Neutrophil (primary cell): ENCODE data around the gene LTBP1.

Experiments used
- H3K27ac ChIP-seq: fragments of 200-600 bp; sonication (generic); 2 replicates; pipeline ENCODE4 v1.5.1; 2016; ENCODE audit warnings: mild to moderate bottlenecking, moderate library complexity
- H3K27me3 ChIP-seq: fragments of 200-600 bp; sonication (generic); 2 replicates; pipeline ENCODE4 v1.6.0; 2016; ENCODE audit warnings: mild to moderate bottlenecking
- H3K36me3 ChIP-seq: fragments of 200-600 bp; sonication (generic); 2 replicates; pipeline ENCODE4 v1.5.1; 2017
- H3K4me1 ChIP-seq, 2 experiments: fragments of 200-600 bp in 1 of 2; sonication (generic) in 1 of 2; 1 replicate in 1 of 2; 2 replicates in 1 of 2; pipeline versions ENCODE4 v1.5.1 to v1.6.1; 2013 to 2016; ENCODE audit warnings: low read depth in 1 of 2, low read length in 1 of 2, mild to moderate bottlenecking in 1 of 2, moderate library complexity in 1 of 2; ENCODE audit not compliant: control insufficient read depth in 1 of 2, insufficient read depth in 1 of 2
- H3K4me3 ChIP-seq, 2 experiments: fragments of 200-600 bp in 1 of 2; sonication (generic) in 1 of 2; 1 replicate in 1 of 2; 2 replicates in 1 of 2; pipeline ENCODE4 v1.5.1; 2013 to 2016; ENCODE audit warnings: low read depth in 1 of 2, low read length in 1 of 2, mild to moderate bottlenecking in 1 of 2, moderate library complexity in 1 of 2
- H3K9me3 ChIP-seq: fragments of 200-600 bp; sonication (generic); 2 replicates; pipeline ENCODE4 v1.5.1; 2016
- TF ChIP-seq, protein P1 (sequence below): fragments of 200-600 bp; sonication (generic); IDR thresholded peaks from 2 replicates; pipeline ENCODE4 v1.5.1; 2016; ENCODE audit warnings: antibody characterized with exemption

LTBP1 gene

DNA sequence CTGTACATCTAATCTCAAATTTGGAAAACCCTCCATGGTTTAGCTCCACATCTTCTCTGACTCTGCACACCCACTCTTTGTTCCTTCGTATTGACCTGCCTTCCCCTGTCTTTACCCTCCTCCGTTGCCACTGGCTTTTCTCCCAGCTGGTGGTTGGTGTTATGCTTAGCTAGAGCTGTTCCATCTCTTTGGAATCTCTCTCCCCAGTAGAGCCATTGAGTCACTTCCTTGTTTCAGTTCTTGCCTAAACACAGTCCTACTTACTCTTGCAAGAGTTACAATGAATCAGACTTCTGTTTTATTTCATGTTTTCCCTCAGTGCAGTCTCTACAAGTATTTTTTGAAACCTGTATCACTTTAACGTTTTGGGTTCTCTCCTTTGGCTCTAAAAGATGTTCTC is 263.9 kb downstream of the LTBP1 start:
- TF ChIP-seq, protein P1, sequence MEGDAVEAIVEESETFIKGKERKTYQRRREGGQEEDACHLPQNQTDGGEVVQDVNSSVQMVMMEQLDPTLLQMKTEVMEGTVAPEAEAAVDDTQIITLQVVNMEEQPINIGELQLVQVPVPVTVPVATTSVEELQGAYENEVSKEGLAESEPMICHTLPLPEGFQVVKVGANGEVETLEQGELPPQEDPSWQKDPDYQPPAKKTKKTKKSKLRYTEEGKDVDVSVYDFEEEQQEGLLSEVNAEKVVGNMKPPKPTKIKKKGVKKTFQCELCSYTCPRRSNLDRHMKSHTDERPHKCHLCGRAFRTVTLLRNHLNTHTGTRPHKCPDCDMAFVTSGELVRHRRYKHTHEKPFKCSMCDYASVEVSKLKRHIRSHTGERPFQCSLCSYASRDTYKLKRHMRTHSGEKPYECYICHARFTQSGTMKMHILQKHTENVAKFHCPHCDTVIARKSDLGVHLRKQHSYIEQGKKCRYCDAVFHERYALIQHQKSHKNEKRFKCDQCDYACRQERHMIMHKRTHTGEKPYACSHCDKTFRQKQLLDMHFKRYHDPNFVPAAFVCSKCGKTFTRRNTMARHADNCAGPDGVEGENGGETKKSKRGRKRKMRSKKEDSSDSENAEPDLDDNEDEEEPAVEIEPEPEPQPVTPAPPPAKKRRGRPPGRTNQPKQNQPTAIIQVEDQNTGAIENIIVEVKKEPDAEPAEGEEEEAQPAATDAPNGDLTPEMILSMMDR, result no peak
- Histone ChIP-seq H3K36me3 (no peaks in the 10 kb centered on the region), H3K4me1 (peaks cover 0 to 8% of the 10 kb centered on the region in 2 experiments), H3K4me3 (no peak overlapping the region), H3K27ac (no peak overlapping the region), H3K27me3 (no peaks in the 10 kb centered on the region), H3K9me3 (no peaks in the 10 kb centered on the region)

- Histone ChIP-seq H3K27me3 (no peaks in the 10 kb centered on the region), H3K4me1 (peaks cover 0 to 8% of the 10 kb centered on the region in 2 experiments), H3K36me3 (no peaks in the 10 kb centered on the region), H3K9me3 (no peaks in the 10 kb centered on the region), H3K27ac (no peak overlapping the region), H3K4me3 (no peak overlapping the region)
- TF ChIP-seq, protein P1, result no peak
Measured at GRCh38 chr2:33212151-33212550, 265.4 kb downstream of the LTBP1 start.

- TF ChIP-seq, protein P1, result no peak
- no peak overlapping the region for H3K27ac ChIP-seq
- no peaks in the 10 kb centered on the region for H3K27me3 ChIP-seq
Measured at GRCh38 chr2:33213244-33213643, 266.5 kb downstream of the LTBP1 start.

DNA sequence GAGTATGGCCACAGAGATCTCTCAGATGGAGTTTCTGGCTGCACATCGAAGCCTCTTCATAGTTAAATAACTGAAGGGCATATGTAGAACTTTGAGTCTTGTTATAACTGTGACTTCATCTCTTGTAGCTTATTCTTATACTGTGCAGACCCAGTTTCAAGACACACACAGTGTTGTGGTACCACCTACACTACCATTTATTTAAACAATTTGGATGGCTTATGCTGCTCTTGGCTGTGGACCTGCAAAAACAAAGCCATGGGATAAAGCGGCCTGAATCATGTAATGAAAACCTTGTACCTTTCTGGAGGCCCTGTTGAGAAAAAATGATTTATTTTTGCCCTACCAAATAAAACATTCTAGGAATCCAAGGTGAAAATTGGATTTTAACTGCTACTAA is 266.9 kb downstream of the LTBP1 start:
- no peak overlapping the region for H3K4me3 ChIP-seq

More at GRCh38 chr2:33213244-33213643, 266.5 kb downstream of the LTBP1 start:
- H3K36me3 ChIP-seq, result no peaks in the 10 kb centered on the region
- peaks cover 0 to 8% of the 10 kb centered on the region in 2 experiments for H3K4me1 ChIP-seq
- H3K9me3 ChIP-seq, result no peaks in the 10 kb centered on the region
- no peak overlapping the region for H3K4me3 ChIP-seq

GRCh38 chr2:33214436-33214835 is 267.7 kb downstream of the LTBP1 start:
- Histone ChIP-seq H3K9me3 (no peaks in the 10 kb centered on the region), H3K4me1 (peaks cover 0 to 8% of the 10 kb centered on the region in 2 experiments), H3K27me3 (no peaks in the 10 kb centered on the region), H3K4me3 (no peak overlapping the region), H3K36me3 (no peaks in the 10 kb centered on the region), H3K27ac (no peak overlapping the region)
- TF ChIP-seq, protein P1, result no peak

More for the DNA sequence above, 266.9 kb downstream of the LTBP1 start:
- Histone ChIP-seq H3K36me3 (no peaks in the 10 kb centered on the region), H3K27me3 (no peaks in the 10 kb centered on the region), H3K27ac (no peak overlapping the region), H3K4me1 (peaks cover 0 to 8% of the 10 kb centered on the region in 2 experiments), H3K9me3 (no peaks in the 10 kb centered on the region)
- TF ChIP-seq, protein P1, result no peak

GRCh38 chr2:33214857-33215256 is 268.1 kb downstream of the LTBP1 start:
- no peaks in the 10 kb centered on the region for H3K27me3 ChIP-seq
- no peaks in the 10 kb centered on the region for H3K36me3 ChIP-seq
- H3K4me3 ChIP-seq, result no peak overlapping the region
- no peak overlapping the region for H3K27ac ChIP-seq
- TF ChIP-seq, protein P1, result no peak
- H3K4me1 ChIP-seq, result peaks cover 0 to 8% of the 10 kb centered on the region in 2 experiments
- no peaks in the 10 kb centered on the region for H3K9me3 ChIP-seq
